T-helper 2 cell treated with Interferon-gamma antibody and Interleukin-4, amounts not matched to agents 5 μg/mL and 100 μg/mL, for 36 hours (primary cell): ENCODE results near the gene IFNL2.
"Not testable (repeated sequence)": the region's sequence is repeated elsewhere in the genome, so short reads cannot be mapped to it uniquely, and the experiment has no call there.

Experiments used
- DNase-seq: peaks from one replicate; pipeline ENCODE4 v3.0.0; 2021; ENCODE audit warnings: low spot score
- H3K27ac Mint-ChIP-seq: one replicate; pipeline ENCODE4 v1.8.0; 2021; ENCODE audit warnings: mild to moderate bottlenecking, mixed read lengths
- H3K27me3 Mint-ChIP-seq: one replicate; pipeline ENCODE4 v1.8.0; 2021; ENCODE audit warnings: low read depth, mixed read lengths
- H3K36me3 Mint-ChIP-seq: one replicate; pipeline ENCODE4 v1.8.0; 2021; ENCODE audit warnings: low read depth, mixed read lengths
- H3K4me1 Mint-ChIP-seq: one replicate; pipeline ENCODE4 v1.8.0; 2021; ENCODE audit warnings: low read depth, mixed read lengths
- H3K4me3 Mint-ChIP-seq: one replicate; pipeline ENCODE4 v1.8.0; 2022; ENCODE audit warnings: mild to moderate bottlenecking, moderate library complexity, mixed read lengths
- H3K9me3 Mint-ChIP-seq: one replicate; pipeline ENCODE4 v1.8.0; 2021; ENCODE audit warnings: mixed read lengths

Gene IFNL2

DNA sequence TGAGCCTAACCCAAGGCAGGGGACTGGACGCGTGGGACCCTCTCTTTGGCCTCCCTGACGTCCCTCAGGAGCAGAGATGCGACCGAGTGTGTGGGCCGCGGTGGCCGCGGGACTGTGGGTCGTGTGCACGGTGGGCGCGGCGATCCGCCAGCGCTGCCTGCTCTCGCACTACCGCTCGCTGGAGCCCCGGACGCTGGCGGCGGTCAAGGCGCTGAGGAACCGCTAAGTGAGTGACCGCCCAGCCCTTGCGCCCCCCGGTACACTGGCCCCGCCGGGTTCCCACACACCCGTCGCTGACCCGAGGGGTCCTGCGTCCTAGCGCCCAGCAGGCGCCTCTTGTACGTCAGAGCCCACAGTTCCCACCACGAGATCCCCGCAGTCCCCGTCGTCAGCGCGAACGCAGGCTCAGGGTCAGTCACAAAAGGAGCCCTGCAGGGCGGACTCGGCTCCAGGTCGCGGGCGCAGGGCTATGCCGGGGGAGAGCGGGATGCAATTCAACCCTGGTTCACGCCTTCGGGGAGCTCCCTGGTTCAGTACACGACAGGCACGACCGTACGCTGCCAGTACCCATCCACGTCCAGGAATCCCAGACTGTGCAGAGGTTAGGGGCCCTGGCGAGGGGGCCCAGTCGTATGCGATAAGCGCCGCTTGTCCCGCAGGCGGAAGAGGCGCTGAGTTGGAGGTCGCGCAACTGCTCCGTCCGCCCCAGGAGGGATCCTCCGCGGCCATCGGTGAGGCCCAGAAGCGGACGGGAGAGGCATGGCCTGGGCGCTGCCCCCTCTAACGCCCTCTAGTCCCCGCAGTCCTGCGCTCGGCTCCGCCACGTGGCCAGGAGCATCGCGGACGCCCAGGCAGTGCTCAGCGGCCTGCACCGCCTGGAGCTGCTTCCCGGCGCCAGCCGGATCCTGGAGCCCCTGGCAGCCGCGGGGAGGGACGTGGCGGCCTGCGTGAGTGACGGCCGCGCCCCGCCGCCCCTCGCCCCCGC is 3.6 kb upstream of the IFNL2 start:
- Mint-ChIP-seq H3K27me3 (peaks cover 39% of the 10 kb centered on the region), H3K27ac (no peak overlapping the region), H3K4me3 (no peak overlapping the region)

DNA sequence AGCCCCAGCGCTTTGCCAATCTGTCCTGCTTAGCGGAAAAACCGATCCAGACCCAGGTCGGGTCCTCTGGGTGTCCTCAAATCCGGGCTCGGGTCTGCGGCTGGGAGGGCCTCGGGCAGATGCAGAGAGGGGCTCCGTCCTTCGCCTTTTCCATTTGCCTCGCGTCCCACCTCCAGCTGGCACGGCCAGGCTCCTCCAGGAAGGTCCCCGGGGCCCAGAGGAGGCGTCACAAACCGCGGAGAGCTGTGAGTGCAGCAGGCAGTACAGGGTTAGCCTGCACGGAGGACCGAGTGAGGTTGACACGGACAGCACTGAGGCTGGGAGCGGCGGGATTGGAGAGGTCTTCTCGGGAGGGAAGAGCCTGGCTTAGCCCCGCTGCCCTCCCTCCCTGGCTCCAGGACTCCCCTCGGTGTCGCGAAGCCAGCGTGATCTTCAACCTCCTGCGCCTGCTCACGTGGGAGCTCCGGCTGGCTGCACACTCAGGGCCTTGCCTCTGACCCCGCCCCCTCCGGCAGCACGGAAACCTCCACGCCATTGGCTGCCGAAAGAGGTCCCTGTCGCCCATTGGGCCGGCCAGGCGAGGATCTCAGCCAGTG is 2.8 kb upstream of the IFNL2 start:
- Mint-ChIP-seq H3K27me3 (peaks cover 41% of the 10 kb centered on the region), H3K4me1 (peaks cover 3% of the 10 kb centered on the region), H3K36me3 (no peaks in the 10 kb centered on the region), H3K27ac (no peak overlapping the region), H3K4me3 (no peak overlapping the region), H3K9me3 (no peaks in the 10 kb centered on the region)
- DNase-seq, result no peak

More for the DNA sequence above, 3.6 kb upstream of the IFNL2 start:
- Mint-ChIP-seq H3K9me3 (no peaks in the 10 kb centered on the region), H3K36me3 (no peaks in the 10 kb centered on the region), H3K4me1 (peaks cover 3% of the 10 kb centered on the region)
- DNase-seq, result no peak

GRCh38 chr19:39268531-39269223 is 481 bp downstream of the IFNL2 start:
- H3K27ac Mint-ChIP-seq, DNase-seq, H3K36me3 Mint-ChIP-seq, H3K4me1 Mint-ChIP-seq, H3K4me3 Mint-ChIP-seq, H3K9me3 Mint-ChIP-seq: not testable (repeated sequence)
- H3K27me3 Mint-ChIP-seq, result peaks cover 22% of the 10 kb centered on the region

DNA sequence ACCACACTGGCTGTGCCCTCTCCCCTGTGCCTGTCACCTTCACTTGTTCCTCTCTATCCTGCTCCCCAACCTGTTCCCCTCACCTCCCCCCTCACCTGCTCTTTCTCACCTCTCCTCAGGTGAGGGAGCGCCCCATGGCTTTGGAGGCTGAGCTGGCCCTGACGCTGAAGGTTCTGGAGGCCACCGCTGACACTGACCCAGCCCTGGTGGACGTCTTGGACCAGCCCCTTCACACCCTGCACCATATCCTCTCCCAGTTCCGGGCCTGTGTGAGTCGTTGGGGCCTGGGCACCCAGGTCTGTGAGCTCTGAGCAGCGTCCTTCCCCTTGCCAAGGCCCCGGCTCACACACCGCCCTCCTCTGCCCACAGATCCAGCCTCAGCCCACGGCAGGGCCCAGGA is 1.2 kb downstream of the IFNL2 start:
- not testable (repeated sequence) for H3K4me3 Mint-ChIP-seq, H3K36me3 Mint-ChIP-seq, DNase-seq, H3K27ac Mint-ChIP-seq, H3K9me3 Mint-ChIP-seq, H3K4me1 Mint-ChIP-seq
- peaks cover 17% of the 10 kb centered on the region for H3K27me3 Mint-ChIP-seq

DNA sequence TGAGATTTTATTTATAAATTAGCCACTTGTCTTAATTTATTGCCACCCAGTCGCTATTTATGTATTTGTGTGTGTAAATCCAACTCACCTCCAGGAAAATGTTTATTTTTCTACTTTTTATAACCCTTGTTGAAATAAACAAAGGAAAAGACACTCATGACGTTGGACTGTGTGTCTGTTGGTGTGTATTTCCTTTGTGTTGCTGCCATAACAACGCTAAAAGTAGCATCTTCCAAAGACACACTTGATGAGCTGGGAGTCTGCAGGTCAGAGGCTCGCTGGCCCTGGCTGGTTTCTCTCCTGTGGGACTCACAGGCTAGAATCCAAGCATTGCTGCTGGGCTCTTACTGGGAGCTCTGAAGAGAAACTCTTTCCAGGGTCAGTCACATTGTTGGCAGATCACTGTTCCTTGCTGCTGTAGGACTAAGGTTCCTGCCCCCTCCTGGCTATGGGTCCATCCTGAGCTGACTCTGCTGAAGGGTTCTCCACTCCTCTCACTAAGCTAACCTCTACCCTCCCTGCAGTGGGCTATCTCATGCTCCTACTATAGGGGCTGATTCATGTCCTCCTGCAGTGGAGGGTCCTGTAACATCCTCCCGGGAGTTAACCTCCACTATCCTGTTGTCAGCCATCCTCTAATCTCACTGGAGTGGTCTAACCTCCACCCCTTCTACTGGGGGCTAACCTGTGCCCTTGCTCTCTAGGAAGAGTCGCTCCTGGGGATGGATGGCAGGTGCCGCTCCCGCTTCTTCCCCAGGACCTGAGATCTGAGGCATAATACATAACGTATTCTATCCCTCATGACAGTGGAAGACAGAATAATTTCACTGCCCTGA is 2.1 kb downstream of the IFNL2 start:
- Mint-ChIP-seq H3K4me3 (no peak overlapping the region), H3K4me1 (no peaks in the 10 kb centered on the region), H3K36me3 (no peaks in the 10 kb centered on the region), H3K27me3 (peaks cover 12% of the 10 kb centered on the region), H3K27ac (no peak overlapping the region), H3K9me3 (no peaks in the 10 kb centered on the region)
- no peak for DNase-seq

DNA sequence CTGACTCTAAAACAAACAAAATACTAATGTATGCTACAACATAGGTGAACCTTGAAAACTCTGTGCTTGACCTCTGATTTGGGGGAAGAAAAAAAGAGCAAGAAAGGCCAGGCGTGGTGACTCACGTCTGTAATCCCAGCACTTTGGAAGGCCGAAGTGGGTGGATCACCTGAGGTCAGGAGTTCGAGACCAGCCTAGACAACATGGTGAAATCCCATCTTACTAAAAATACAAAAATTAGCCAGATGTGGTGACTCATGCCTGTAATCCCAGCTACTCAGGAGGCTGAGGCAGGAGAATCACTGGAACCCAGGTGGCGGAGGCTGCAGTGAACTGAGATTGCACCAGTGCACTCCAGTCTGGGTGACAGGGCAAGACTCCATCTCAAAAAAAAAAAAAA is 5.7 kb downstream of the IFNL2 start:
- H3K4me1 Mint-ChIP-seq, DNase-seq, H3K4me3 Mint-ChIP-seq, H3K27me3 Mint-ChIP-seq, H3K27ac Mint-ChIP-seq, H3K9me3 Mint-ChIP-seq, H3K36me3 Mint-ChIP-seq: not testable (repeated sequence)

- H3K4me1 Mint-ChIP-seq, result no peaks in the 10 kb centered on the region
- no peaks in the 10 kb centered on the region for H3K9me3 Mint-ChIP-seq
- H3K36me3 Mint-ChIP-seq, result no peaks in the 10 kb centered on the region
- DNase-seq, result no peak
- H3K27ac Mint-ChIP-seq, result no peak overlapping the region
- H3K27me3 Mint-ChIP-seq, result peaks cover 8% of the 10 kb centered on the region
- no peak overlapping the region for H3K4me3 Mint-ChIP-seq
Measured at GRCh38 chr19:39275578-39275977, 7.4 kb downstream of the IFNL2 start.

GRCh38 chr19:39276740-39277139 is 8.5 kb downstream of the IFNL2 start:
- no peaks in the 10 kb centered on the region for H3K4me1 Mint-ChIP-seq
- no peak for DNase-seq
- no peaks in the 10 kb centered on the region for H3K9me3 Mint-ChIP-seq
- H3K27me3 Mint-ChIP-seq, result peaks cover 4% of the 10 kb centered on the region
- H3K27ac Mint-ChIP-seq, result no peak overlapping the region
- H3K4me3 Mint-ChIP-seq, result no peak overlapping the region
- no peaks in the 10 kb centered on the region for H3K36me3 Mint-ChIP-seq

DNA sequence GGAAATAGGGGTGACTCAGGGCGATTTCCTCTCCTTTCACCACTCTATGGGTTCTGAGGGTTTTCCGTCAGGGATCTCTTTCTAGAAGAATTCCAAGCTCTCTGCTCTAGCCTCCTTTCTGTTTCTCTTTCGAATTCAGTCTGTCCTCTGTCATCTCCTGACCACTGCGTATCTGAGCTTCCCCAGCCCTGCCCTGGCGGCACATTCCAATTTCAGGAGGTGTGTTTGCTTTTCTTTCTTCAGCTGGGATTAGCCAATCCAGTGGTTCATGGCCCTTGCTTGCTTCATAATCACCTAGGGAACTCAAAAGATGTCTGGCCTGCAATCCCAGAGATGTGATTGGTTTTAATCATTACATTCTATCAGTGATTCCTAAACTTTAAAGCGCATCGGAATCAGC is 9.4 kb downstream of the IFNL2 start:
- no peak overlapping the region for H3K4me3 Mint-ChIP-seq
- no peak overlapping the region for H3K27ac Mint-ChIP-seq
- no peaks in the 10 kb centered on the region for H3K36me3 Mint-ChIP-seq
- no peaks in the 10 kb centered on the region for H3K9me3 Mint-ChIP-seq
- H3K27me3 Mint-ChIP-seq, result peaks cover 7% of the 10 kb centered on the region
- H3K4me1 Mint-ChIP-seq, result no peaks in the 10 kb centered on the region
- no peak for DNase-seq

DNA sequence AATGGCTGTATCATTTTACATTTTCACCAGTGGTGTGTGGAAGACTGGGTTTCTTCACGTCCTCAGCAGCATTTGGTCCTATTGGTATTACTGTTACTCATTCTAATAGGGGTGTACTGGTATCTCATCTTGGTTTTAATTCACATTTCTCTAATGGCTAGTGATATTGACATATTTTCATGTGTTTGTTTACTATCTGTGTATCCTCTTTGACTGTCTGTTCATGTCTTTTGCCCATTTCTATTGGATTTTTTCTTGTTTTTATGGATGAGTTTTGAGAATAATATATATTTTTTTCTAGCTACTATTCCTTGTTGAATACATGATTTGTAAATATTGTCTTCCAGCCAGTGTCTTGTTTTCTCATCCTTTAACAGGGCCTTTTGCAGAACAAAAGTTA is 13.8 kb downstream of the IFNL2 start:
- Mint-ChIP-seq H3K27me3 (peaks cover 25% of the 10 kb centered on the region), H3K27ac (no peak overlapping the region), H3K9me3 (peaks cover 4% of the 10 kb centered on the region), H3K36me3 (peaks cover 2% of the 10 kb centered on the region), H3K4me3 (no peak overlapping the region), H3K4me1 (no peaks in the 10 kb centered on the region)
- DNase-seq, result no peak

GRCh38 chr19:39284032-39284431 is 15.8 kb downstream of the IFNL2 start:
- H3K27me3 Mint-ChIP-seq, result peaks cover 37% of the 10 kb centered on the region
- no peaks in the 10 kb centered on the region for H3K4me1 Mint-ChIP-seq
- DNase-seq, result no peak
- peaks cover 2% of the 10 kb centered on the region for H3K36me3 Mint-ChIP-seq
- no peak overlapping the region for H3K27ac Mint-ChIP-seq
- H3K4me3 Mint-ChIP-seq, result no peak overlapping the region
- H3K9me3 Mint-ChIP-seq, result peaks cover 4% of the 10 kb centered on the region

- no peak overlapping the region for H3K27ac Mint-ChIP-seq
- H3K36me3 Mint-ChIP-seq, result no peaks in the 10 kb centered on the region
- H3K4me3 Mint-ChIP-seq, result no peak overlapping the region
- no peak for DNase-seq
- H3K9me3 Mint-ChIP-seq, result no peaks in the 10 kb centered on the region
- peaks cover 22% of the 10 kb centered on the region for H3K4me1 Mint-ChIP-seq
- H3K27me3 Mint-ChIP-seq, result peaks cover 25% of the 10 kb centered on the region
Measured at GRCh38 chr19:39293394-39293793, 25.2 kb downstream of the IFNL2 start.

- Mint-ChIP-seq H3K4me3 (no peak within 1 kb of the TSS), H3K9me3 (no peaks in the 10 kb centered on the region), H3K36me3 (no peaks in the 10 kb centered on the region), H3K27ac (peak within 1 kb of the TSS; percentile 4), H3K4me1 (peaks cover 34% of the 10 kb centered on the region), H3K27me3 (peaks cover 7% of the 10 kb centered on the region)
- DNase-seq, result no peak
Measured at GRCh38 chr19:39296055-39296645, 28.0 kb downstream of the IFNL2 start, which contains the start of gene IFNL1. TSS of gene IFNL1 (plus strand) at chr19:39296407. CDS start at chr19:39296422, 15 bp downstream.
